Measurements from ENCODE around the gene CARD9.

GRCh38 chr9:136332482-136332983, 40.9 kb downstream of the CARD9 start:
- TF ChIP-seq EZH2 (IDR thresholded peaks at IDR 0.05; ENCODE audit: borderline replicate concordance, low read length) (no peak), CTCF (IDR thresholded peaks at IDR 0.05; ENCODE audit: low read length) (no peak)

All from OCI-LY1 (cell line).